Measurements from ENCODE around the gene MPRIP.

DNA sequence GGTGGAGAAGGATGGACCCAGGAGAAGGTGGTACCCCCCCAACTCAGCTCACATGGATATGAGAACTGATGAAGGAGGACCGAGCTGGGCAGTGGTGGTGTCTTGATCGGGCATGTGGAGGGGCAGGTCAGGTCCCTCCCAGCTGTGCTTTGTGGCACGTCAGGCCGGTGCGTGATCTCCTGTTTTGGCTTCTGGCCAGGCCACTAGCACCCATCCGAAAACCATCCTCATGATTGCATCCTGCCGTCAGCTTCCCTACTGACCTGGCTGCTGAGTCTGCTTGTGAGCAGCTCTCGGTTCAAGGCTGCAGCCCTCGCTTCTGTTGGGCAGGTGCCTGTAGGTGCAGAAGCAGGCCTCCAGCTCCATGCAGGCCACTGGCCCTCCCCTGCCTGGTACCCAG is 110.8 kb downstream of the MPRIP start:
- TF ChIP-seq NR3C1 (CRISPR knock-in tag; conservative IDR thresholded peaks at IDR 0.05; ENCODE audit: low read depth) (no peak), CREM (CRISPR knock-in tag; IDR thresholded peaks at IDR 0.05) (no peak), TEAD4 (CRISPR knock-in tag; IDR thresholded peaks at IDR 0.05) (no peak), RORB (CRISPR knock-in tag; IDR thresholded peaks at IDR 0.05) (no peak), ELF4 (CRISPR knock-in tag; IDR thresholded peaks at IDR 0.05; ENCODE audit: low read depth) (no peak), TP53 (CRISPR knock-in tag; IDR thresholded peaks at IDR 0.05) (no peak), ZNF138 (CRISPR knock-in tag; conservative IDR thresholded peaks at IDR 0.05) (no peak)
- TF ChIP-seq, protein P1, sequence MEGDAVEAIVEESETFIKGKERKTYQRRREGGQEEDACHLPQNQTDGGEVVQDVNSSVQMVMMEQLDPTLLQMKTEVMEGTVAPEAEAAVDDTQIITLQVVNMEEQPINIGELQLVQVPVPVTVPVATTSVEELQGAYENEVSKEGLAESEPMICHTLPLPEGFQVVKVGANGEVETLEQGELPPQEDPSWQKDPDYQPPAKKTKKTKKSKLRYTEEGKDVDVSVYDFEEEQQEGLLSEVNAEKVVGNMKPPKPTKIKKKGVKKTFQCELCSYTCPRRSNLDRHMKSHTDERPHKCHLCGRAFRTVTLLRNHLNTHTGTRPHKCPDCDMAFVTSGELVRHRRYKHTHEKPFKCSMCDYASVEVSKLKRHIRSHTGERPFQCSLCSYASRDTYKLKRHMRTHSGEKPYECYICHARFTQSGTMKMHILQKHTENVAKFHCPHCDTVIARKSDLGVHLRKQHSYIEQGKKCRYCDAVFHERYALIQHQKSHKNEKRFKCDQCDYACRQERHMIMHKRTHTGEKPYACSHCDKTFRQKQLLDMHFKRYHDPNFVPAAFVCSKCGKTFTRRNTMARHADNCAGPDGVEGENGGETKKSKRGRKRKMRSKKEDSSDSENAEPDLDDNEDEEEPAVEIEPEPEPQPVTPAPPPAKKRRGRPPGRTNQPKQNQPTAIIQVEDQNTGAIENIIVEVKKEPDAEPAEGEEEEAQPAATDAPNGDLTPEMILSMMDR (IDR thresholded peaks at IDR 0.05) = no peak
- TF ChIP-seq, protein P2, sequence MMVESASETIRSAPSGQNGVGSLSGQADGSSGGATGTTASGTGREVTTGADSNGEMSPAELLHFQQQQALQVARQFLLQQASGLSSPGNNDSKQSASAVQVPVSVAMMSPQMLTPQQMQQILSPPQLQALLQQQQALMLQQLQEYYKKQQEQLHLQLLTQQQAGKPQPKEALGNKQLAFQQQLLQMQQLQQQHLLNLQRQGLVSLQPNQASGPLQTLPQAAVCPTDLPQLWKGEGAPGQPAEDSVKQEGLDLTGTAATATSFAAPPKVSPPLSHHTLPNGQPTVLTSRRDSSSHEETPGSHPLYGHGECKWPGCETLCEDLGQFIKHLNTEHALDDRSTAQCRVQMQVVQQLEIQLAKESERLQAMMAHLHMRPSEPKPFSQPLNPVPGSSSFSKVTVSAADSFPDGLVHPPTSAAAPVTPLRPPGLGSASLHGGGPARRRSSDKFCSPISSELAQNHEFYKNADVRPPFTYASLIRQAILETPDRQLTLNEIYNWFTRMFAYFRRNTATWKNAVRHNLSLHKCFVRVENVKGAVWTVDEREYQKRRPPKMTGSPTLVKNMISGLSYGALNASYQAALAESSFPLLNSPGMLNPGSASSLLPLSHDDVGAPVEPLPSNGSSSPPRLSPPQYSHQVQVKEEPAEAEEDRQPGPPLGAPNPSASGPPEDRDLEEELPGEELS (CRISPR knock-in tag; IDR thresholded peaks at IDR 0.05) = no peak
- TF ChIP-seq, protein P3, sequence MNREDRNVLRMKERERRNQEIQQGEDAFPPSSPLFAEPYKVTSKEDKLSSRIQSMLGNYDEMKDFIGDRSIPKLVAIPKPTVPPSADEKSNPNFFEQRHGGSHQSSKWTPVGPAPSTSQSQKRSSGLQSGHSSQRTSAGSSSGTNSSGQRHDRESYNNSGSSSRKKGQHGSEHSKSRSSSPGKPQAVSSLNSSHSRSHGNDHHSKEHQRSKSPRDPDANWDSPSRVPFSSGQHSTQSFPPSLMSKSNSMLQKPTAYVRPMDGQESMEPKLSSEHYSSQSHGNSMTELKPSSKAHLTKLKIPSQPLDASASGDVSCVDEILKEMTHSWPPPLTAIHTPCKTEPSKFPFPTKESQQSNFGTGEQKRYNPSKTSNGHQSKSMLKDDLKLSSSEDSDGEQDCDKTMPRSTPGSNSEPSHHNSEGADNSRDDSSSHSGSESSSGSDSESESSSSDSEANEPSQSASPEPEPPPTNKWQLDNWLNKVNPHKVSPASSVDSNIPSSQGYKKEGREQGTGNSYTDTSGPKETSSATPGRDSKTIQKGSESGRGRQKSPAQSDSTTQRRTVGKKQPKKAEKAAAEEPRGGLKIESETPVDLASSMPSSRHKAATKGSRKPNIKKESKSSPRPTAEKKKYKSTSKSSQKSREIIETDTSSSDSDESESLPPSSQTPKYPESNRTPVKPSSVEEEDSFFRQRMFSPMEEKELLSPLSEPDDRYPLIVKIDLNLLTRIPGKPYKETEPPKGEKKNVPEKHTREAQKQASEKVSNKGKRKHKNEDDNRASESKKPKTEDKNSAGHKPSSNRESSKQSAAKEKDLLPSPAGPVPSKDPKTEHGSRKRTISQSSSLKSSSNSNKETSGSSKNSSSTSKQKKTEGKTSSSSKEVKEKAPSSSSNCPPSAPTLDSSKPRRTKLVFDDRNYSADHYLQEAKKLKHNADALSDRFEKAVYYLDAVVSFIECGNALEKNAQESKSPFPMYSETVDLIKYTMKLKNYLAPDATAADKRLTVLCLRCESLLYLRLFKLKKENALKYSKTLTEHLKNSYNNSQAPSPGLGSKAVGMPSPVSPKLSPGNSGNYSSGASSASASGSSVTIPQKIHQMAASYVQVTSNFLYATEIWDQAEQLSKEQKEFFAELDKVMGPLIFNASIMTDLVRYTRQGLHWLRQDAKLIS (CRISPR knock-in tag; IDR thresholded peaks at IDR 0.05; ENCODE audit: borderline replicate concordance) = no peak
